Raji (cell line): ENCODE data around the gene MPV17.

Experiments used
- POLR2A ChIP-seq: IDR thresholded peaks from 2 replicates; pipeline ENCODE4 v1.6.1; 2011; ENCODE audit warnings: low read depth, low read length, control low read depth; ENCODE audit not compliant: insufficient read depth

The MPV17 gene

GRCh38 chr2:27322766-27323595 lies at the start of gene MPV17:
Gene MPV17, minus strand, starts transcription at chr2:27323097. Its CDS starts 580 bp downstream, at chr2:27322517.
- peak; percentile 97 for TF ChIP-seq POLR2A

- TF ChIP-seq POLR2A, result peak; percentile 62; the same call in 1 of the 2 replicates
These were observed 48.1 kb upstream of the MPV17 start for GRCh38 chr2:27370816-27371620.

GRCh38 chr2:27370026-27370815 lies 47.3 kb upstream of the MPV17 start, which contains the start of the genes EIF2B4 and SNX17:
Gene EIF2B4, minus strand, starts transcription at chr2:27370338. Its CDS starts 24 bp downstream, at chr2:27370314.
Gene SNX17, plus strand, starts transcription at chr2:27370616. Its CDS starts 128 bp downstream, at chr2:27370744.
- peak; percentile 96 for TF ChIP-seq POLR2A

- no peak for TF ChIP-seq POLR2A
These were observed 46.7 kb upstream of the MPV17 start for GRCh38 chr2:27369471-27370025.

GRCh38 chr2:27363933-27364332 lies 41.0 kb upstream of the MPV17 start:
- no peak for TF ChIP-seq POLR2A

GRCh38 chr2:27362678-27363420 lies 40.0 kb upstream of the MPV17 start:
- no peak for TF ChIP-seq POLR2A

- peak; percentile 74 for TF ChIP-seq POLR2A
These were observed 33.7 kb upstream of the MPV17 start, which contains the start of gene GTF3C2 for GRCh38 chr2:27356382-27357181. Gene GTF3C2, minus strand, starts transcription at chr2:27356764. Its CDS starts 13,210 bp downstream, at chr2:27343554.

- TF ChIP-seq POLR2A, result no peak
These were observed 33.1 kb upstream of the MPV17 start for GRCh38 chr2:27356056-27356381.

- TF ChIP-seq POLR2A, result no peak
These were observed 31.7 kb upstream of the MPV17 start for GRCh38 chr2:27354597-27354927.

GRCh38 chr2:27353762-27354596 lies 31.1 kb upstream of the MPV17 start:
- TF ChIP-seq POLR2A, result no peak

GRCh38 chr2:27351802-27352598 lies 29.1 kb upstream of the MPV17 start:
- no peak for TF ChIP-seq POLR2A
